IPS-11a (cell line): ENCODE results near the gene KCNJ9.
A peak's percentile ranks its signal among the peaks of the same experiment; 100 is the strongest.

Source experiments
- H3K4me3 ChIP-seq: one replicate; pipeline ENCODE4 v1.5.1; 2013; ENCODE audit warnings: low read depth, low read length, control low read depth

Gene KCNJ9

GRCh38 chr1:160066829-160067745, 14.3 kb upstream of the KCNJ9 start:
- H3K4me3 ChIP-seq: no peak overlapping the region

- H3K4me3 ChIP-seq: no peak overlapping the region
These were observed 13.1 kb upstream of the KCNJ9 start for GRCh38 chr1:160068225-160068624.

- peak within 1 kb of the TSS; percentile 52 for H3K4me3 ChIP-seq
These were observed 11.7 kb upstream of the KCNJ9 start, which contains the start of gene KCNJ10 for GRCh38 chr1:160069460-160070231. TSS of gene KCNJ10 (minus strand) at chr1:160070160. CDS start at chr1:160042532, 27,628 bp downstream.

GRCh38 chr1:160070243-160071163, 10.8 kb upstream of the KCNJ9 start:
- H3K4me3 ChIP-seq: peak overlapping the region; percentile 45

- H3K4me3 ChIP-seq: no peak overlapping the region
These were observed 10.0 kb upstream of the KCNJ9 start for GRCh38 chr1:160071289-160071688.

GRCh38 chr1:160074865-160075264, 6.5 kb upstream of the KCNJ9 start:
- no peak overlapping the region for H3K4me3 ChIP-seq

- no peak overlapping the region for H3K4me3 ChIP-seq
These were observed 5.5 kb upstream of the KCNJ9 start for GRCh38 chr1:160075836-160076235.

GRCh38 chr1:160076295-160076694, 5.0 kb upstream of the KCNJ9 start:
- no peak overlapping the region for H3K4me3 ChIP-seq

GRCh38 chr1:160077486-160077885, 3.9 kb upstream of the KCNJ9 start:
- H3K4me3 ChIP-seq: no peak overlapping the region

- no peak overlapping the region for H3K4me3 ChIP-seq
These were observed 2.7 kb upstream of the KCNJ9 start for GRCh38 chr1:160078512-160079195.

- H3K4me3 ChIP-seq: no peak overlapping the region
These were observed 1.9 kb upstream of the KCNJ9 start for GRCh38 chr1:160079448-160079847.

GRCh38 chr1:160080381-160081100, 797 bp upstream of the KCNJ9 start:
- no peak overlapping the region for H3K4me3 ChIP-seq

GRCh38 chr1:160082487-160082886, 1.1 kb downstream of the KCNJ9 start:
- H3K4me3 ChIP-seq: no peak overlapping the region

GRCh38 chr1:160082926-160083325, 1.6 kb downstream of the KCNJ9 start:
- H3K4me3 ChIP-seq: no peak overlapping the region

GRCh38 chr1:160083968-160084770, 2.8 kb downstream of the KCNJ9 start:
- H3K4me3 ChIP-seq: peak overlapping the region; percentile 4

- no peak overlapping the region for H3K4me3 ChIP-seq
These were observed 3.5 kb downstream of the KCNJ9 start for GRCh38 chr1:160084771-160085321.

- no peak overlapping the region for H3K4me3 ChIP-seq
These were observed 4.5 kb downstream of the KCNJ9 start for GRCh38 chr1:160085686-160086455.

- H3K4me3 ChIP-seq: no peak overlapping the region
These were observed 5.1 kb downstream of the KCNJ9 start for GRCh38 chr1:160086456-160086892.
